H7 (cell line): ENCODE measurements around the gene MAP2K4. TPM values are rescaled to one million over a fixed set of nuclear protein-coding genes. Genes with fewer than 3 reads are reported as not detected.

Source experiments
- total RNA-seq: library from RNA; depleted of rRNA; stranded (reverse); fragments of >200 nt; shearing (Covaris generic); gene quantifications from 2 replicates; pipeline ENCODE4 v1.2.3, GENCODE V29; 2014; rRNA removed

The MAP2K4 gene
- total RNA-seq, 1 experiment from 2014 or later, result 25.6 TPM

Other genes starting within 250 kb of the MAP2K4 start
- gene ZNF18, start 23.4 kb upstream of the MAP2K4 start, total RNA-seq, result 17.2 and 19.8 TPM in 2 replicates